ENCODE data around the gene TMEM203.

- TF ChIP-seq, protein P1, sequence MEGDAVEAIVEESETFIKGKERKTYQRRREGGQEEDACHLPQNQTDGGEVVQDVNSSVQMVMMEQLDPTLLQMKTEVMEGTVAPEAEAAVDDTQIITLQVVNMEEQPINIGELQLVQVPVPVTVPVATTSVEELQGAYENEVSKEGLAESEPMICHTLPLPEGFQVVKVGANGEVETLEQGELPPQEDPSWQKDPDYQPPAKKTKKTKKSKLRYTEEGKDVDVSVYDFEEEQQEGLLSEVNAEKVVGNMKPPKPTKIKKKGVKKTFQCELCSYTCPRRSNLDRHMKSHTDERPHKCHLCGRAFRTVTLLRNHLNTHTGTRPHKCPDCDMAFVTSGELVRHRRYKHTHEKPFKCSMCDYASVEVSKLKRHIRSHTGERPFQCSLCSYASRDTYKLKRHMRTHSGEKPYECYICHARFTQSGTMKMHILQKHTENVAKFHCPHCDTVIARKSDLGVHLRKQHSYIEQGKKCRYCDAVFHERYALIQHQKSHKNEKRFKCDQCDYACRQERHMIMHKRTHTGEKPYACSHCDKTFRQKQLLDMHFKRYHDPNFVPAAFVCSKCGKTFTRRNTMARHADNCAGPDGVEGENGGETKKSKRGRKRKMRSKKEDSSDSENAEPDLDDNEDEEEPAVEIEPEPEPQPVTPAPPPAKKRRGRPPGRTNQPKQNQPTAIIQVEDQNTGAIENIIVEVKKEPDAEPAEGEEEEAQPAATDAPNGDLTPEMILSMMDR (IDR thresholded peaks at IDR 0.05): no peak
- TF ChIP-seq POLR2A (IDR thresholded peaks at IDR 0.05): no peak
Observed at GRCh38 chr9:137163805-137164204, 41.6 kb downstream of the TMEM203 start.

Measured in ovary (tissue), 3 donors.